Stimulated activated CD8-positive, alpha-beta memory T cell treated with anti-CD3 and anti-CD28 coated beads, Interleukin-2, amount 100 ng/mL, for 48 hours (primary cell): Measurements from ENCODE around the gene DTX3L.

ENCODE experiments used
- DNase-seq, 2 donors: peaks; one replicate each; pipeline ENCODE4 v3.0.0-alpha.2; 2020; ENCODE audit warnings: low read depth in 2 of 2

Gene DTX3L

GRCh38 chr3:122606330-122606729 is 42.2 kb downstream of the DTX3L start:
- DNase-seq = no peak

GRCh38 chr3:122608916-122609315 is 44.8 kb downstream of the DTX3L start:
- DNase-seq = no peak

GRCh38 chr3:122609798-122610559 is 45.8 kb downstream of the DTX3L start:
- no peak for DNase-seq

GRCh38 chr3:122612696-122613095 is 48.6 kb downstream of the DTX3L start:
- no peak for DNase-seq

GRCh38 chr3:122615303-122615702 is 51.2 kb downstream of the DTX3L start:
- DNase-seq = no peak

- DNase-seq = no peak
These were observed 54.5 kb downstream of the DTX3L start for GRCh38 chr3:122618614-122619013.

- no peak for DNase-seq
These were observed 54.9 kb downstream of the DTX3L start for GRCh38 chr3:122619040-122619439.

GRCh38 chr3:122620399-122620798 is 56.3 kb downstream of the DTX3L start:
- DNase-seq = no peak

GRCh38 chr3:122621112-122621511 is 57.0 kb downstream of the DTX3L start:
- no peak for DNase-seq

- no peak for DNase-seq
These were observed 59.1 kb downstream of the DTX3L start for GRCh38 chr3:122623031-122623829.
